HEK293 (cell line): ENCODE data around the gene PJA2.

Experiments
- CTCF ChIA-PET: fragments of 350-600 bp; formaldehyde crosslinking; extraction: SDS; loops from one replicate; lab custom pipeline; 2021; ENCODE audit warnings: antibody characterized with exemption; lab: Yijun Ruan, JAX
- POLR2A ChIA-PET: fragments of 300-600 bp; formaldehyde crosslinking; extraction: SDS; loops from one replicate; lab custom pipeline; 2020; ENCODE audit warnings: antibody characterized with exemption, inconsistent platforms; lab: Yijun Ruan, JAX
- H3K27ac ChIP-seq: fragments of 200-500 bp; sonication (Bioruptor generic); 2 replicates; pipeline ENCODE4 v1.5.1; 2014; ENCODE audit warnings: low read depth, low read length, control low read depth, inconsistent platforms; ENCODE audit errors: extremely low read depth
- H3K36me3 ChIP-seq, 2 experiments: fragments of 200-500 bp in 1 of 2; sonication (Bioruptor generic) in 1 of 2; 1 replicate in 1 of 2; 2 replicates in 1 of 2; pipeline ENCODE4 v1.5.1; 2014 to 2017; ENCODE audit warnings: inconsistent platforms in 2 of 2, low read length in 2 of 2; ENCODE audit not compliant: control insufficient read depth in 2 of 2, insufficient read depth in 1 of 2
- H3K4me1 ChIP-seq: fragments of 200-500 bp; sonication (Bioruptor generic); 2 replicates; pipeline ENCODE4 v1.5.1; 2014; ENCODE audit warnings: mild to moderate bottlenecking, low read length, inconsistent platforms; ENCODE audit not compliant: control insufficient read depth, insufficient read depth
- H3K4me3 ChIP-seq: 2 replicates; pipeline ENCODE4 v1.5.1; 2011; ENCODE audit warnings: low read depth, mild to moderate bottlenecking, control low read depth, low read length, moderate library complexity
- H3K9me3 ChIP-seq: fragments of 200-500 bp; sonication (Bioruptor generic); 2 replicates; pipeline ENCODE4 v1.5.1; 2014; ENCODE audit warnings: low read depth, low read length, inconsistent platforms; ENCODE audit not compliant: control insufficient read depth, insufficient read depth
- GLIS2 ChIP-seq: fragments of 450-650 bp; formaldehyde crosslinking; IDR thresholded peaks from 2 replicates; pipeline ENCODE4 v1.5.1; 2016; ENCODE audit warnings: missing biosample characterization, missing genetic modification characterization
- HOXC10 ChIP-seq: sonication (generic); formaldehyde crosslinking; IDR thresholded peaks from 2 replicates; pipeline ENCODE4 v1.8.1; 2023; ENCODE audit warnings: mild to moderate bottlenecking, missing genetic modification reagents
- KLF9 ChIP-seq: fragments of 450-650 bp; formaldehyde crosslinking; IDR thresholded peaks from 2 replicates; pipeline ENCODE4 v1.5.1; 2016; ENCODE audit warnings: missing biosample characterization, missing genetic modification characterization, low read depth
- OVOL3 ChIP-seq: fragments of 450-650 bp; formaldehyde crosslinking; IDR thresholded peaks from 2 replicates; pipeline ENCODE4 v1.5.1; 2016; ENCODE audit warnings: missing biosample characterization, missing genetic modification characterization
- PRDM6 ChIP-seq: fragments of 450-650 bp; formaldehyde crosslinking; IDR thresholded peaks from 2 replicates; pipeline ENCODE4 v1.5.1; 2017; ENCODE audit warnings: missing biosample characterization, missing genetic modification characterization
- SETDB1 ChIP-seq: IDR thresholded peaks from one replicate; pipeline ENCODE4 v1.6.1; 2017; ENCODE audit warnings: mild to moderate bottlenecking, low read length, moderate library complexity, mixed read lengths; ENCODE audit not compliant: insufficient read length
- TRIM28 ChIP-seq: IDR thresholded peaks from 2 replicates; pipeline ENCODE4 v1.6.1; 2011; ENCODE audit warnings: low read length, control low read depth, borderline replicate concordance
- ZBTB1 ChIP-seq: fragments of 450-650 bp; formaldehyde crosslinking; IDR thresholded peaks from 2 replicates; pipeline ENCODE4 v1.5.1; 2016; ENCODE audit warnings: missing biosample characterization, missing genetic modification characterization
- ZFHX2 ChIP-seq: fragments of 450-650 bp; formaldehyde crosslinking; conservative IDR thresholded peaks from 2 replicates; pipeline ENCODE4 v1.5.1; 2016; ENCODE audit warnings: missing biosample characterization, missing genetic modification characterization
- ZFP3 ChIP-seq: fragments of 450-650 bp; formaldehyde crosslinking; IDR thresholded peaks from 2 replicates; pipeline ENCODE4 v1.5.1; 2016; ENCODE audit warnings: low read depth, missing biosample characterization, missing genetic modification characterization
- ZNF132 ChIP-seq: fragments of 450-650 bp; formaldehyde crosslinking; IDR thresholded peaks from 2 replicates; pipeline ENCODE4 v1.5.1; 2017; ENCODE audit warnings: missing biosample characterization, missing genetic modification characterization, borderline replicate concordance
- ZNF138 ChIP-seq: fragments of 450-650 bp; formaldehyde crosslinking; IDR thresholded peaks from 2 replicates; pipeline ENCODE4 v1.5.1; 2016; ENCODE audit warnings: missing biosample characterization, missing genetic modification characterization, borderline replicate concordance
- ZNF292 ChIP-seq: fragments of 450-650 bp; formaldehyde crosslinking; IDR thresholded peaks from 2 replicates; pipeline ENCODE4 v1.5.1; 2016; ENCODE audit warnings: low read depth, missing biosample characterization, missing genetic modification characterization, borderline replicate concordance
- ZNF354C ChIP-seq: fragments of 450-650 bp; formaldehyde crosslinking; IDR thresholded peaks from 2 replicates; pipeline ENCODE4 v1.5.1; 2016; ENCODE audit warnings: missing biosample characterization, missing genetic modification characterization, low read depth, borderline replicate concordance
- ZNF394 ChIP-seq: fragments of 450-650 bp; formaldehyde crosslinking; IDR thresholded peaks from 2 replicates; pipeline ENCODE4 v1.5.1; 2016; ENCODE audit warnings: missing biosample characterization, missing genetic modification characterization, mild to moderate bottlenecking, moderate library complexity, borderline replicate concordance
- ZNF518A ChIP-seq: fragments of 450-650 bp; formaldehyde crosslinking; conservative IDR thresholded peaks from 2 replicates; pipeline ENCODE4 v1.5.1; 2016; ENCODE audit warnings: low read depth, missing biosample characterization, missing genetic modification characterization
- ZNF544 ChIP-seq: fragments of 450-650 bp; formaldehyde crosslinking; IDR thresholded peaks from 2 replicates; pipeline ENCODE4 v1.5.0; 2017; ENCODE audit warnings: missing biosample characterization, missing genetic modification characterization
- ZNF596 ChIP-seq: fragments of 450-650 bp; IDR thresholded peaks from 2 replicates; pipeline ENCODE4 v1.5.0; 2018; ENCODE audit warnings: missing biosample characterization, mild to moderate bottlenecking, missing genetic modification characterization, moderate library complexity
- ZNF830 ChIP-seq: fragments of 450-650 bp; IDR thresholded peaks from 2 replicates; pipeline ENCODE4 v1.5.0; 2018; ENCODE audit warnings: missing biosample characterization, missing genetic modification characterization, low read depth, mild to moderate bottlenecking, moderate library complexity
- ZXDB ChIP-seq: fragments of 450-650 bp; formaldehyde crosslinking; IDR thresholded peaks from 2 replicates; pipeline ENCODE4 v1.5.1; 2016; ENCODE audit warnings: missing biosample characterization, missing genetic modification characterization
- TF ChIP-seq, protein P1 (sequence below): fragments of 450-650 bp; formaldehyde crosslinking; IDR thresholded peaks from 2 replicates; pipeline ENCODE4 v1.5.1; 2016; ENCODE audit warnings: missing biosample characterization, missing genetic modification characterization
- TF ChIP-seq, protein P2 (sequence below): fragments of 450-650 bp; formaldehyde crosslinking; IDR thresholded peaks from 2 replicates; pipeline ENCODE4 v1.5.1; 2016; ENCODE audit warnings: missing biosample characterization, missing genetic modification characterization, borderline replicate concordance

The PJA2 gene

GRCh38 chr5:109411627-109412026 lies 1.9 kb upstream of the PJA2 start (continued):
- TF ChIP-seq ZNF132 (no peak), ZNF138 (tag by site-specific recombination) (no peak), ZXDB (tag by site-specific recombination) (no peak), ZFHX2 (tag by site-specific recombination) (no peak), OVOL3 (tag by site-specific recombination) (no peak), ZNF830 (tag by site-specific recombination) (no peak), ZNF394 (no peak; the same call in 1 of the 2 replicates), TRIM28 (no peak), ZNF544 (tag by site-specific recombination) (no peak)

- CTCF ChIA-PET, result interaction anchor here (0.6 to 0.7 kb wide), 2 partner anchors 46 to 80 kb away, joined by 4 to 5 read pairs; no protein-coding TSS in a partner anchor
- H3K4me3 ChIP-seq, result peak overlapping the region; percentile 61
- peaks cover 17% of the 10 kb centered on the region; the same call in 1 of the 2 replicates for H3K4me1 ChIP-seq
- H3K27ac ChIP-seq, result peak overlapping the region; percentile 89
- H3K36me3 ChIP-seq, result no peaks in the 10 kb centered on the region
- no peak for TF ChIP-seq ZNF292 (tag by site-specific recombination)
- TF ChIP-seq SETDB1, result no peak
- TF ChIP-seq ZFP3 (tag by site-specific recombination), result no peak
- TF ChIP-seq ZBTB1 (tag by site-specific recombination), result no peak
- no peak for TF ChIP-seq ZNF518A (tag by site-specific recombination)
- TF ChIP-seq KLF9 (tag by site-specific recombination), result no peak
- TF ChIP-seq HOXC10 (CRISPR knock-in tag), result no peak
- TF ChIP-seq, all 188 proteins: peak for 0
- POLR2A ChIA-PET, result interaction anchor here (1.0 kb wide), 1 partner anchor 47 kb away, joined by 3 read pairs; no protein-coding TSS in a partner anchor
- no peaks in the 10 kb centered on the region for H3K9me3 ChIP-seq
Observed at GRCh38 chr5:109411149-109411514, 1.4 kb upstream of the PJA2 start.

DNA sequence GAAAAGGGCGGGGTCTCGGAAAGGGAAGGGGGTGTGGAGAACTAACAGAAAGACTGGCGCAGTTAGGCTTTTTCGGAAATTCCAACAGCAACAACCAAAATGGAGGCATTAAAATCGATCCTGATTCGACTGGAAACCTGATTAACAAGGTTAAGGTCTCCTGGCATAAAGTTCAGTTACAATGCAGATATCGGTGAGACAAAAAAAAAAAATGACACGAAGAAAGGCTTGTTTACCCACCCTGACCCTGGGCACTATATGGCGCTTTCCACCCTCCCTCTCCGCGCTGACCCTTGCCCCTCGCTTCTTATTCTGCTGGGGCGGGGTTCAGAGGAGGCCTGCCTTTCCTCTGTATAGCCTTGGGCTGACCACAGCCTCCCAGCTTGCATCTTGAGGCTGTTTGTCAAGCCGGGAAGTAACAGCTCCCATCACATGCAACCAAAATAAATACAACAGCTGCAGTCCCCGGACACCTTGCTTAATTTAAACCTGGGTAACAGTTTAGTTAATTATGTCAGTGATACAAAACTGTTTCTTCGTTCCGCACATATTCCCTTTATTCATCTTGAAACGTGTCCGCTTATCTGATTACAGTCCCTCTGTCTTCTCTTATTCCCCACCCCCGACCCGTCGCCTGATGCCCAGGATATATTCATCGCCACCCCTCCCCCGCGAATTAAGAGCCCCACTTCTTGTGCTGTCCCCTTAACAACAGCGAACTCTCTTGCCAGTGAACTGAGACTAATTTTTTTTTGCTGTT lies 795 bp upstream of the PJA2 start:
- Histone ChIP-seq H3K4me3 (peak overlapping the region; percentile 61), H3K4me1 (peaks cover 17% of the 10 kb centered on the region; the same call in 1 of the 2 replicates), H3K36me3 (no peaks in the 10 kb centered on the region), H3K9me3 (no peaks in the 10 kb centered on the region), H3K27ac (peak overlapping the region; percentile 89)
- POLR2A ChIA-PET, result interaction anchor here (0.6 to 1.5 kb wide), 5 partner anchors 14 to 683 kb away, joined by 3 to 11 read pairs (median 3); partner anchors contain the start of gene FER
- CTCF ChIA-PET, result interaction anchor here (0.6 to 0.9 kb wide), 3 partner anchors 46 to 80 kb away, joined by 4 to 5 read pairs (median 5); no protein-coding TSS in a partner anchor
- no peak for TF ChIP-seq ZNF394
- no peak for TF ChIP-seq PRDM6 (tag by site-specific recombination)
- no peak for TF ChIP-seq ZNF354C (tag by site-specific recombination)
- no peak for TF ChIP-seq ZNF596
- TF ChIP-seq GLIS2 (tag by site-specific recombination), result no peak
- TF ChIP-seq, protein P1, sequence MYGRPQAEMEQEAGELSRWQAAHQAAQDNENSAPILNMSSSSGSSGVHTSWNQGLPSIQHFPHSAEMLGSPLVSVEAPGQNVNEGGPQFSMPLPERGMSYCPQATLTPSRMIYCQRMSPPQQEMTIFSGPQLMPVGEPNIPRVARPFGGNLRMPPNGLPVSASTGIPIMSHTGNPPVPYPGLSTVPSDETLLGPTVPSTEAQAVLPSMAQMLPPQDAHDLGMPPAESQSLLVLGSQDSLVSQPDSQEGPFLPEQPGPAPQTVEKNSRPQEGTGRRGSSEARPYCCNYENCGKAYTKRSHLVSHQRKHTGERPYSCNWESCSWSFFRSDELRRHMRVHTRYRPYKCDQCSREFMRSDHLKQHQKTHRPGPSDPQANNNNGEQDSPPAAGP (tag by site-specific recombination), result 0 out of 2 replicates have a peak, but pooled peaks have one; percentile 50
- TF ChIP-seq, protein P2, sequence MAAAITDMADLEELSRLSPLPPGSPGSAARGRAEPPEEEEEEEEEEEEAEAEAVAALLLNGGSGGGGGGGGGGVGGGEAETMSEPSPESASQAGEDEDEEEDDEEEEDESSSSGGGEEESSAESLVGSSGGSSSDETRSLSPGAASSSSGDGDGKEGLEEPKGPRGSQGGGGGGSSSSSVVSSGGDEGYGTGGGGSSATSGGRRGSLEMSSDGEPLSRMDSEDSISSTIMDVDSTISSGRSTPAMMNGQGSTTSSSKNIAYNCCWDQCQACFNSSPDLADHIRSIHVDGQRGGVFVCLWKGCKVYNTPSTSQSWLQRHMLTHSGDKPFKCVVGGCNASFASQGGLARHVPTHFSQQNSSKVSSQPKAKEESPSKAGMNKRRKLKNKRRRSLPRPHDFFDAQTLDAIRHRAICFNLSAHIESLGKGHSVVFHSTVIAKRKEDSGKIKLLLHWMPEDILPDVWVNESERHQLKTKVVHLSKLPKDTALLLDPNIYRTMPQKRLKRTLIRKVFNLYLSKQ, result no peak
